Suprapubic skin (tissue), 4 donors: ENCODE results near the gene NCOA5.

ENCODE experiments used
- EP300 ChIP-seq: sonication (generic); formaldehyde crosslinking; IDR thresholded peaks from one replicate; pipeline ENCODE4 v1.6.1; 2017; ENCODE audit warnings: antibody characterized with exemption
- POLR2A ChIP-seq, 2 donors: fragments of 450-650 bp; IDR thresholded peaks; one replicate each; pipeline ENCODE4 v1.6.1; 2017; ENCODE audit warnings: antibody characterized with exemption in 2 of 2, mild to moderate bottlenecking in 2 of 2, moderate library complexity in 2 of 2
- POLR2AphosphoS5 ChIP-seq, 3 donors: sonication (generic); formaldehyde crosslinking; IDR thresholded peaks; one replicate each; pipeline ENCODE4 v1.6.1; 2017; ENCODE audit warnings: antibody characterized with exemption in 3 of 3
- TF ChIP-seq, protein P1 (sequence below), 2 donors: fragments of 200-600 bp in 1 of 2; fragments of 450-650 bp in 1 of 2; sonication (generic) in 1 of 2; IDR thresholded peaks; one replicate each; pipeline ENCODE4 v1.5.1; 2016 to 2019; ENCODE audit warnings: antibody characterized with exemption in 2 of 2, mild to moderate bottlenecking in 1 of 2, moderate library complexity in 1 of 2

- TF ChIP-seq, protein P1, sequence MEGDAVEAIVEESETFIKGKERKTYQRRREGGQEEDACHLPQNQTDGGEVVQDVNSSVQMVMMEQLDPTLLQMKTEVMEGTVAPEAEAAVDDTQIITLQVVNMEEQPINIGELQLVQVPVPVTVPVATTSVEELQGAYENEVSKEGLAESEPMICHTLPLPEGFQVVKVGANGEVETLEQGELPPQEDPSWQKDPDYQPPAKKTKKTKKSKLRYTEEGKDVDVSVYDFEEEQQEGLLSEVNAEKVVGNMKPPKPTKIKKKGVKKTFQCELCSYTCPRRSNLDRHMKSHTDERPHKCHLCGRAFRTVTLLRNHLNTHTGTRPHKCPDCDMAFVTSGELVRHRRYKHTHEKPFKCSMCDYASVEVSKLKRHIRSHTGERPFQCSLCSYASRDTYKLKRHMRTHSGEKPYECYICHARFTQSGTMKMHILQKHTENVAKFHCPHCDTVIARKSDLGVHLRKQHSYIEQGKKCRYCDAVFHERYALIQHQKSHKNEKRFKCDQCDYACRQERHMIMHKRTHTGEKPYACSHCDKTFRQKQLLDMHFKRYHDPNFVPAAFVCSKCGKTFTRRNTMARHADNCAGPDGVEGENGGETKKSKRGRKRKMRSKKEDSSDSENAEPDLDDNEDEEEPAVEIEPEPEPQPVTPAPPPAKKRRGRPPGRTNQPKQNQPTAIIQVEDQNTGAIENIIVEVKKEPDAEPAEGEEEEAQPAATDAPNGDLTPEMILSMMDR (IDR thresholded peaks at IDR 0.05), result no peak
- TF ChIP-seq POLR2A (IDR thresholded peaks at IDR 0.05) (no peak), EP300 (no peak), POLR2AphosphoS5 (IDR thresholded peaks at IDR 0.05) (no peak)
Measured at GRCh38 chr20:46049190-46049589, 40.6 kb downstream of the NCOA5 start.
